BE2C (cell line): ENCODE measurements around the gene THG1L.

Experiments
- DNase-seq: peaks from one replicate; pipeline ENCODE4 v3.0.0-alpha.2; 2020
- H3K27me3 ChIP-seq: fragments of 250-450 bp; sonication (Bioruptor Pico); 2 replicates; pipeline ENCODE4 v1.5.1; 2020; ENCODE audit warnings: mild to moderate bottlenecking
- H3K36me3 ChIP-seq: fragments of 250-450 bp; sonication (Bioruptor Pico); 2 replicates; pipeline ENCODE4 v1.5.1; 2020; ENCODE audit warnings: mild to moderate bottlenecking
- H3K4me1 ChIP-seq: fragments of 250-450 bp; sonication (Bioruptor Pico); 2 replicates; pipeline ENCODE4 v1.5.1; 2020
- H3K4me3 ChIP-seq: 2 replicates; pipeline ENCODE4 v1.5.1; 2011; ENCODE audit warnings: low read depth, low read length
- H3K9me3 ChIP-seq: fragments of 250-450 bp; sonication (Bioruptor Pico); 2 replicates; pipeline ENCODE4 v1.5.1; 2020
- CTCF ChIP-seq: IDR thresholded peaks from 2 replicates; pipeline ENCODE4 v1.5.1; 2012; ENCODE audit warnings: mild to moderate bottlenecking, low read depth, low read length

Gene THG1L

DNA sequence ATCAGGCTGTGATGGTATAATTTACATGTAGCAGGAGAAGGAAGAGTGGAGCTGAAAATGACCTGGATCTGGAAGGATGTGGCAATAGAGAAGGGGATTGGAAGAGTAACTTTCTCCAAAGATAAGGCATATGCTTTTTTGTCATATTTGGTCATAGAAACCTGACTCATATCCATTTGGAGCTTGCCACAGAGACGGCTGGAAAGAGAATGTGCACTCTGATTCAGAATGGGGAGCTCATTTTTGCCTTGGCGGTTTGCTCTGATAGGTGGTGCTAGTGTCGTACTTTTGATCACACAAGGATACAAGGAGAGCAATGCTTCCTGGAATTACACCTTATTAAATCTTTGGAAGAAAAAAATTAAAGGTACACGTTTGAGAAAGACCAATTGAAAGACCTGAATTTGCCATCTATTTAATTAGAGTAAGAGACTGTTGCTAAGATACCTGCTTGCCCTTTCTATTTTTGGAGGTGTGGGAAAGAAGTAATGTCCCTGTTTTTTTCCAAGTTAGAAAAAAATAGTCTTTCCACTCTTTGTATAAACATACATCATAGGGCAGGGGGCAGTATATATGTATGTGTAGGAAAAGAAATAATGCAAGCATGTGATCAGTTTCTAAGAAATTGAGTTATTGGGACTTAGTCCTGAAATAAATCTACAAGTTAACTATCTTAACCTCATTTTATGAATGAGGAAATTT lies 17.7 kb downstream of the THG1L start:
- TF ChIP-seq CTCF = no peak
- no peaks in the 10 kb centered on the region for H3K9me3 ChIP-seq
- H3K36me3 ChIP-seq = no peaks in the 10 kb centered on the region
- no peak overlapping the region for H3K4me3 ChIP-seq
- H3K4me1 ChIP-seq = peaks cover 8% of the 10 kb centered on the region
- no peaks in the 10 kb centered on the region for H3K27me3 ChIP-seq
- no peak for DNase-seq

DNA sequence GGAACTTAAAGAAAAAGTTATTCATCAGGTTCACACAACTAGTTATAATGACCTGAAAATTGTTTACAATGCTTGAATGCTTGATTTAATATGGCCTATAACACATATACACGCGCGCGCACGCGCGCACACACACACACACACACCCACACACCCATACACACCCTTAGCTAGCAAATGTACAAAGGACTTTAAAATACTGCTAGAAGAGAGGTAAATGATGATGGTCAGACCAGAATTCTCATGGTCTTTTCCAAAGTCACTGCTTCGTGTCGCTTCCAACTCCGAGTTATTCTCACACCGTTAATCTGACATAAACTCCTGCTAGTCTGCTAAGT lies 18.2 kb downstream of the THG1L start:
- no peak for TF ChIP-seq CTCF
- H3K9me3 ChIP-seq = no peaks in the 10 kb centered on the region
- H3K4me3 ChIP-seq = no peak overlapping the region
- H3K36me3 ChIP-seq = no peaks in the 10 kb centered on the region
- peaks cover 8% of the 10 kb centered on the region for H3K4me1 ChIP-seq
- no peaks in the 10 kb centered on the region for H3K27me3 ChIP-seq
- DNase-seq = no peak

- DNase-seq = no peak
- H3K4me1 ChIP-seq = peaks cover under 1% of the 10 kb centered on the region; the same call in 1 of the 2 replicates
- H3K9me3 ChIP-seq = no peaks in the 10 kb centered on the region
- no peak overlapping the region for H3K4me3 ChIP-seq
- H3K27me3 ChIP-seq = no peaks in the 10 kb centered on the region
- TF ChIP-seq CTCF = no peak
- peaks cover 5% of the 10 kb centered on the region for H3K36me3 ChIP-seq
Observed at GRCh38 chr5:157750320-157750719, 19.1 kb downstream of the THG1L start.

DNA sequence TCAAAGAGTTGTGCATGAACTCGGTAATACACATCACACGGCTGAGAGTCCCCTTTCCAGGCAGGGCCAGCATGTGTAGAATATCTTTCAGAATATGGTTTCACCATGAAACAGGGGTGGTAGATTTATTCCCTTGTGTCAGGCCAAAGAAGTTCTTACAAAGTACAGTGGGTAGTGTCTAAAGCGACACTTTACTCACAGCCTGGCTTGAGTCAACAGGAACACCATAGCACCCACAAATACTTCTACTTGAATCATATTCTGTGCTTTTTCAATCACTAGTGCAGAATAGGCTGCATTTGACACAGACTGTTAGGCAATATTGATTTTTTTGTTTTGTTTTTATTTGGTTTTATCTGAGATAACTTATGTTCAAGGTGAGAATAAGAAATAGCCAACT lies 24.9 kb downstream of the THG1L start:
- H3K4me3 ChIP-seq = no peak overlapping the region
- H3K27me3 ChIP-seq = no peaks in the 10 kb centered on the region
- peaks cover 5% of the 10 kb centered on the region for H3K36me3 ChIP-seq
- H3K9me3 ChIP-seq = no peaks in the 10 kb centered on the region
- DNase-seq = no peak
- no peak for TF ChIP-seq CTCF
- no peaks in the 10 kb centered on the region for H3K4me1 ChIP-seq

GRCh38 chr5:157758706-157759105 lies 27.5 kb downstream of the THG1L start:
- no peak for DNase-seq
- no peak for TF ChIP-seq CTCF

GRCh38 chr5:157761690-157762621 lies 30.7 kb downstream of the THG1L start:
- H3K36me3 ChIP-seq = no peaks in the 10 kb centered on the region
- no peaks in the 10 kb centered on the region for H3K9me3 ChIP-seq
- H3K4me1 ChIP-seq = peaks cover 2% of the 10 kb centered on the region; the same call in 1 of the 2 replicates
- peak; percentile 90 for TF ChIP-seq CTCF
- peak; percentile 41 for DNase-seq
- H3K27me3 ChIP-seq = no peaks in the 10 kb centered on the region
- H3K4me3 ChIP-seq = peak overlapping the region; percentile 19

More at GRCh38 chr5:157758706-157759105, 27.5 kb downstream of the THG1L start:
- Histone ChIP-seq H3K9me3 (no peaks in the 10 kb centered on the region), H3K27me3 (no peaks in the 10 kb centered on the region), H3K4me1 (no peaks in the 10 kb centered on the region), H3K36me3 (peaks cover 5% of the 10 kb centered on the region), H3K4me3 (no peak overlapping the region)
